ENCODE results near the gene PFKP.

PFKP gene

DNA sequence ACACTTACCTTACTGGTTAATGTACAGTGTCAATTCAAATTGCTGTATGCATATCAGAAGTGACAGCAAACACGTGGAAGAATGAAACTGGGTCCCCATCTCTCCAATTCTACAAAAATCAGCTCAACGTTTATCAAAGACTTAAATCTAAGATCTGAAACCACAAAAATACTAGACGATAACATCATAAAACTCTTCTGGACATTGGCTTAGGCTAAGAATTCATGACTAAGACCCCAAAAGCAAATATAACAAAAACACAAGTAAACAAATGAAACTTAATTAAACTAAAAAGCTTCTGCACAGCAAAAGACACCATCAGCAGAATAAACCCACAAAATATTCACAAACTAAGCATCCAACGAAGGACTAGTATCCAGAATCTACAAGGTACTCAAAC, 35.9 kb upstream of the PFKP start:
- Histone ChIP-seq H3K9ac (ENCODE audit: low read depth in 1 of 2, low read length in 2 of 2) (no peak overlapping the region), H3K9me3 (ENCODE audit: control insufficient read depth in 1 of 2, low read length in 2 of 2) (no peaks in the 10 kb centered on the region), H3K27me3 (ENCODE audit: control insufficient read depth in 1 of 2, insufficient read depth in 2 of 2, low read length in 2 of 2) (no peaks in the 10 kb centered on the region), H3K36me3 (ENCODE audit: control insufficient read depth in 1 of 2, insufficient read depth in 2 of 2, low read length in 2 of 2) (no peaks in the 10 kb centered on the region), H3K4me3 (ENCODE audit: low read depth in 1 of 2, low read length in 2 of 2) (no peak overlapping the region), H3K27ac (ENCODE audit: low read depth, low read length) (no peak overlapping the region), H3K4me1 (ENCODE audit: control insufficient read depth in 1 of 2, insufficient read depth in 2 of 2, low read length in 2 of 2) (no peaks in the 10 kb centered on the region)

DNA sequence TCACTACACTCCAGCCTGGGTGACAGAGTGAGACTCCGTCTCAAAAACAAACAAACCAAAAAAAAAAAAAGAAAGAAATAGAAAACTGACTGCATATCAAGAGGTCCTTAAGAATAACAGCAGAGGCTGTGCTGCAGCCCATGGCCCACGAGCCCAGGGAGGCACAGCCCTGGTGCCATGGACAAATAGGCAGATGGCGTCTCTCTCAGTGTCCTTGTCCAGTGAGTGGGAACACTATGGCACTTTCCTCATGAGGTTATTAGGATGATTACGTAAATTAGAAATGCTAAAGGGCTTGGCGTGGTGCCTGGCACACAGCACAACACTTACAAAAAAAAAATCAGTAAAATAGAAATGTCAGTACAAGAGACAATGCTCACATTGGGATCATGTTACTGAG, 33.4 kb upstream of the PFKP start:
- Histone ChIP-seq H3K9ac (ENCODE audit: low read depth in 1 of 2, low read length in 2 of 2) (no peak overlapping the region), H3K27me3 (ENCODE audit: control insufficient read depth in 1 of 2, insufficient read depth in 2 of 2, low read length in 2 of 2) (no peaks in the 10 kb centered on the region), H3K9me3 (ENCODE audit: control insufficient read depth in 1 of 2, low read length in 2 of 2) (no peaks in the 10 kb centered on the region), H3K27ac (ENCODE audit: low read depth, low read length) (no peak overlapping the region), H3K4me1 (ENCODE audit: control insufficient read depth in 1 of 2, insufficient read depth in 2 of 2, low read length in 2 of 2) (no peaks in the 10 kb centered on the region), H3K4me3 (ENCODE audit: low read depth in 1 of 2, low read length in 2 of 2) (no peak overlapping the region), H3K36me3 (ENCODE audit: control insufficient read depth in 1 of 2, insufficient read depth in 2 of 2, low read length in 2 of 2) (no peaks in the 10 kb centered on the region)

DNA sequence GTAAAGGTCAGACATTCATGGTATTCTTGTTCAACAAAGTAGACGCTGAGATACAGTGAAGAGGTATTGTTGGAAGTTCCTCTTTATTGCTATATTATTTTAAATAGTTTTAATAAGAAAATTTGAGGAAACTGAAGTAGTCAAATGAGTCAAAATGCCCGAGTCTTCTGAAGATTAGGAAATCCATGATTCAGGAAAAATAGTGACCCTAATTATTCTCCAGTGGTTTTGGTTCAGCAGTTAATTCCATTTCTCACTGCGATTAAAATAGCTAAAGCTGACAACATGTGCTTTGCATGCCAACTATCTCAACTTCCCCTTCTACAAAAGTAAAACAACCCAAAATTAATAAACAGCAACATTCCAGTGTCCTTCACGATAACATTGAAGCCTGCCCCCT, 32.7 kb upstream of the PFKP start:
- H3K36me3 ChIP-seq (ENCODE audit: control insufficient read depth in 1 of 2, insufficient read depth in 2 of 2, low read length in 2 of 2): no peaks in the 10 kb centered on the region
- no peak overlapping the region for H3K4me3 ChIP-seq (ENCODE audit: low read depth in 1 of 2, low read length in 2 of 2)
- no peaks in the 10 kb centered on the region for H3K4me1 ChIP-seq (ENCODE audit: control insufficient read depth in 1 of 2, insufficient read depth in 2 of 2, low read length in 2 of 2)
- H3K27me3 ChIP-seq (ENCODE audit: control insufficient read depth in 1 of 2, insufficient read depth in 2 of 2, low read length in 2 of 2): no peaks in the 10 kb centered on the region
- no peaks in the 10 kb centered on the region for H3K9me3 ChIP-seq (ENCODE audit: control insufficient read depth in 1 of 2, low read length in 2 of 2)
- no peak overlapping the region for H3K9ac ChIP-seq (ENCODE audit: low read depth in 1 of 2, low read length in 2 of 2)
- H3K27ac ChIP-seq (ENCODE audit: low read depth, low read length): no peak overlapping the region

DNA sequence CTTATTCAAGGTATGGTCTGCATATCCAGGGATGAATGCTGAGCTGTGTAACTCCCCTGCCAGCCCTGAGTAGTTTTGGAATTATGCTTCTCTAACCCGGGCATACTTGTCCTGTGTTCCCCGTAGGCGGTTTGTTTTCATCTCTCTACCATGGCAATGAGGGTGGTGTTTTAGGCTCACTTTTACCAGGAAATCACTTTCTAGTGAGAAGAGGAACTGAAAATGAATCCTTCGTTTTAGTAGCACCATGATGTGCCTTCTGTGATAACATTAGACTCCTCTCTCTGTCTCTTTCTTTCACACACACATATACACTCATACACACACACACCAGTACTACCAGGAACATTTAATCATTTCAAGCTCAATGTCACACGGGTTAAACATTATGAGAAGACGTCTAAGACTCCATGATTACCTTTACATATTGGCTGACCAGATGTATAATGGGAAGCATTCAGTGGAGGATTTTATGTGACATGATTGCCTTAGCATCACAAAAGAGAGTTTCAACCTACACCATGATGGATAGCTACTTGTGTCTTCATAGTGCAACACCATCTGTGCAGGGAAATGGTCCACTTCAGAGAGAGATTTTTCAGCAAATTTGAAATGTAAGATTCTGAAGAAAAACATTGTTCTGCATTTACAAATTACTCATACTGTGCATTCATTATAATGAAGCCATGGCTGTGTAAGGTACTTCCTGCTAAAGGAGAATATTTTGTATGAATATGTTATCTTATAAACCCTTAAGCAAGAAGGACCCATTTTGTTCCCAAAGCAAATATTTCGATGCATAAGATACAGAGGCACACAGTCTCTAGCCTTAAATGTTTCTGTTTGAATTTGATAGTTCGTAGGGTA, 31.0 kb upstream of the PFKP start:
- no peaks in the 10 kb centered on the region for H3K4me1 ChIP-seq (ENCODE audit: control insufficient read depth in 1 of 2, insufficient read depth in 2 of 2, low read length in 2 of 2)
- no peak overlapping the region for H3K4me3 ChIP-seq (ENCODE audit: low read depth in 1 of 2, low read length in 2 of 2)
- no peak overlapping the region for H3K9ac ChIP-seq (ENCODE audit: low read depth in 1 of 2, low read length in 2 of 2)
- H3K9me3 ChIP-seq (ENCODE audit: control insufficient read depth in 1 of 2, low read length in 2 of 2): no peaks in the 10 kb centered on the region
- H3K27me3 ChIP-seq (ENCODE audit: control insufficient read depth in 1 of 2, insufficient read depth in 2 of 2, low read length in 2 of 2): no peaks in the 10 kb centered on the region
- H3K36me3 ChIP-seq (ENCODE audit: control insufficient read depth in 1 of 2, insufficient read depth in 2 of 2, low read length in 2 of 2): no peaks in the 10 kb centered on the region
- no peak overlapping the region for H3K27ac ChIP-seq (ENCODE audit: low read depth, low read length)

DNA sequence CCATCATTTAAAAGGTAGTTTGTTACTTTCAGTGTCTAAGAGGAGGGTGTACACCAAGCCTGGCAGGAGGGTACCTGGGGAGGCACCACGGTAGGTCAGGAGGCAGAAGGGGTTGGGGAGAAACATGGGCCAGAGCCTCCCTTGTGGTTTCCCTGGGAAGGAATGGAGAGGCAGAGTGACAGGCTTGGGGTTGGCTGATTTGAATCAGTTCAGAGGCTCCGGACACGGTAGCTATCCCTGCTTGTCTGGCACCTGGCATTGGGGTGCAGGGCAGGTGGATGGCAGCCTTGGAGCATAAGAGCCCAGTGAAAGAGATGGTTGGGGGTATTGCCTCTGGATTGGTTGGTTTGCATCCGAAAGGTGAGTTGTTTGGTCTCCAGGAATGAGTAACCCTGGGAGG, 30.2 kb upstream of the PFKP start:
- Histone ChIP-seq H3K27ac (ENCODE audit: low read depth, low read length) (no peak overlapping the region), H3K9me3 (ENCODE audit: control insufficient read depth in 1 of 2, low read length in 2 of 2) (no peaks in the 10 kb centered on the region), H3K36me3 (ENCODE audit: control insufficient read depth in 1 of 2, insufficient read depth in 2 of 2, low read length in 2 of 2) (no peaks in the 10 kb centered on the region), H3K9ac (ENCODE audit: low read depth in 1 of 2, low read length in 2 of 2) (no peak overlapping the region), H3K27me3 (ENCODE audit: control insufficient read depth in 1 of 2, insufficient read depth in 2 of 2, low read length in 2 of 2) (no peaks in the 10 kb centered on the region), H3K4me3 (ENCODE audit: low read depth in 1 of 2, low read length in 2 of 2) (no peak overlapping the region), H3K4me1 (ENCODE audit: control insufficient read depth in 1 of 2, insufficient read depth in 2 of 2, low read length in 2 of 2) (no peaks in the 10 kb centered on the region)

DNA sequence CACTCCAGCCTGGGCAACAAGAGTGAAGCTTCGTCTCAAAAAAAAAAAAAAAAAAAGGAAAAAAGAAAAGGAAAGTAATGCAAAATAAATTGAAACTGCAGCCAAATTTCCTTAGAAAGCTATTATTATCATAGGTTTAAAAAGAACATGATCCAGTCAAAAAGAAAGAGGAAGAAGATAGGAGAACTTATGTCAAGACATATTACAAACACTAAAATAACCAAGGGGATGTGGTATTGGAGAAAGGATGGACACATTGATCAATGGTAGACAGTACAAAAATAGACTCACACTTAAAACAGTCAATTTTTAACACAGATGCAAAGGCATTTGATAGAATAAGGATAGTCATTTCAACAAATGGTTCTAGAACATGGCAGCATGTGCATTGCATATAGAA, 27.3 kb upstream of the PFKP start:
- H3K4me1 ChIP-seq (ENCODE audit: control insufficient read depth in 1 of 2, insufficient read depth in 2 of 2, low read length in 2 of 2): no peaks in the 10 kb centered on the region
- no peak overlapping the region for H3K9ac ChIP-seq (ENCODE audit: low read depth in 1 of 2, low read length in 2 of 2)
- H3K27me3 ChIP-seq (ENCODE audit: control insufficient read depth in 1 of 2, insufficient read depth in 2 of 2, low read length in 2 of 2): no peaks in the 10 kb centered on the region
- no peak overlapping the region for H3K27ac ChIP-seq (ENCODE audit: low read depth, low read length)
- no peak overlapping the region for H3K4me3 ChIP-seq (ENCODE audit: low read depth in 1 of 2, low read length in 2 of 2)
- H3K9me3 ChIP-seq (ENCODE audit: control insufficient read depth in 1 of 2, low read length in 2 of 2): no peaks in the 10 kb centered on the region
- H3K36me3 ChIP-seq (ENCODE audit: control insufficient read depth in 1 of 2, insufficient read depth in 2 of 2, low read length in 2 of 2): no peaks in the 10 kb centered on the region

DNA sequence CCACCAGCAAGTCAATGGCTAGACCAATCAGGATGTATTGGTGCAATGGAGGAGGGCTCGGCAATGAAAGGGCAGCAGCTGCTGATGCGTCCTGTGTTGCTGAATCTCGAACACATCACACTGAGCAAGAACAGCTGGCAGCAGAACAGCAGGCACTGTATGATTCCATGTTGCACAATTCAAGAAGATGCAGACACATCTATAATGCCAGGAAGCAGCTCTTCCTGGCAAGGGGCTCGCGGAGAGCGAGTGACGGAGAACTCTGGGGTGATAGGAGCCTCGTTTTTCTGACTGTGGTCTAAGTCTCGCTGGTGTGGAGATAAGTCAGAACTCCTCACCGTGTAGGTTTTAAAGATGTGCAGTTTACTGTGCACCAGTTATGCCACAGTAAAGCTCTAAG, 24.8 kb upstream of the PFKP start:
- no peaks in the 10 kb centered on the region for H3K36me3 ChIP-seq (ENCODE audit: control insufficient read depth in 1 of 2, insufficient read depth in 2 of 2, low read length in 2 of 2)
- H3K4me3 ChIP-seq (ENCODE audit: low read depth in 1 of 2, low read length in 2 of 2): no peak overlapping the region
- no peak overlapping the region for H3K9ac ChIP-seq (ENCODE audit: low read depth in 1 of 2, low read length in 2 of 2)
- H3K9me3 ChIP-seq (ENCODE audit: control insufficient read depth in 1 of 2, low read length in 2 of 2): no peaks in the 10 kb centered on the region
- peaks cover 8 to 10% of the 10 kb centered on the region in 2 donors for H3K4me1 ChIP-seq (ENCODE audit: control insufficient read depth in 1 of 2, insufficient read depth in 2 of 2, low read length in 2 of 2)
- H3K27me3 ChIP-seq (ENCODE audit: control insufficient read depth in 1 of 2, insufficient read depth in 2 of 2, low read length in 2 of 2): no peaks in the 10 kb centered on the region
- H3K27ac ChIP-seq (ENCODE audit: low read depth, low read length): no peak overlapping the region

DNA sequence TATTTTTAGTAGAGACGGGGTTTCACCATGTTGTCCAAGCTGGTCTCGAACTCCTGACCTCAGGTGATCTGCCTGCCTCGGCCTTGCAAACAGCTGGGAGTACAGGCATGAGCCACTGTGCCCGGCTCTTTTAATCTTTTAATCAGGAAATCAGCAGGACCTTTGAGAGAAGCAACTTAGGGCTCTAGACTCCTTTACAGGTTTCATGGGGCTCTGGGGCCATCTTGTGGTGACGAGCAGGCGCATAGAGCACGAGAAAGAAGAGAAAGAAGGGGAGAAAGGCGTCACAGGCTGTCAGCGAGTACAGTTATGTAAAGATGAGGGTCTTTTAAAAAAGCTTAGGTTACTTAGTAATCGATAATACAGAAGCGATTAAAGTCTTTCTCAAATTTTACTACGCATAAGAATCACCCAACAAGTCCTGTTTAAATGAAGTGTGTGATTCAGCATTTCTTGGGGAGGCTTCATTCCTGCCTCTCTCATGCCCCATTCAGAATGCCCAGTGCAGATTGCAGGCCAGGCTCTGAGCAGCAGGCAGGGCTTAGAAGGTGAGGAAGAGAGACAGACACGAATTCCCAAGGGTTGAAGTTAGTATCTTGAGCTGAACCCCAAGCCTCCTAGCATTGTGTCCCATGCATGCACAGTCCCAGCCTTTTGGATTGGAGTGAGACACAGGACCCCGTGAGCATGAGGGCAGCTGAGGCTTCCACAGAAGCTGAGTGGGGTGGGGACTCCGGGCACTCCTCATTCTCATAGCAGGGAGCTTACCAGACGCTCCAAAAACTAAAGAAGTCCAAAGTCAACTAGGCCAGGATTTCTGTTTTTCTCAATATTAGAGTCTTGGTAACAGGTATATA, 23.6 kb upstream of the PFKP start:
- Histone ChIP-seq H3K27me3 (ENCODE audit: control insufficient read depth in 1 of 2, insufficient read depth in 2 of 2, low read length in 2 of 2) (no peaks in the 10 kb centered on the region), H3K36me3 (ENCODE audit: control insufficient read depth in 1 of 2, insufficient read depth in 2 of 2, low read length in 2 of 2) (no peaks in the 10 kb centered on the region), H3K9ac (ENCODE audit: low read depth in 1 of 2, low read length in 2 of 2) (no peak overlapping the region), H3K4me1 (ENCODE audit: control insufficient read depth in 1 of 2, insufficient read depth in 2 of 2, low read length in 2 of 2) (peaks cover 8 to 10% of the 10 kb centered on the region in 2 donors), H3K27ac (ENCODE audit: low read depth, low read length) (no peak overlapping the region), H3K4me3 (ENCODE audit: low read depth in 1 of 2, low read length in 2 of 2) (no peak overlapping the region), H3K9me3 (ENCODE audit: control insufficient read depth in 1 of 2, low read length in 2 of 2) (no peaks in the 10 kb centered on the region)

DNA sequence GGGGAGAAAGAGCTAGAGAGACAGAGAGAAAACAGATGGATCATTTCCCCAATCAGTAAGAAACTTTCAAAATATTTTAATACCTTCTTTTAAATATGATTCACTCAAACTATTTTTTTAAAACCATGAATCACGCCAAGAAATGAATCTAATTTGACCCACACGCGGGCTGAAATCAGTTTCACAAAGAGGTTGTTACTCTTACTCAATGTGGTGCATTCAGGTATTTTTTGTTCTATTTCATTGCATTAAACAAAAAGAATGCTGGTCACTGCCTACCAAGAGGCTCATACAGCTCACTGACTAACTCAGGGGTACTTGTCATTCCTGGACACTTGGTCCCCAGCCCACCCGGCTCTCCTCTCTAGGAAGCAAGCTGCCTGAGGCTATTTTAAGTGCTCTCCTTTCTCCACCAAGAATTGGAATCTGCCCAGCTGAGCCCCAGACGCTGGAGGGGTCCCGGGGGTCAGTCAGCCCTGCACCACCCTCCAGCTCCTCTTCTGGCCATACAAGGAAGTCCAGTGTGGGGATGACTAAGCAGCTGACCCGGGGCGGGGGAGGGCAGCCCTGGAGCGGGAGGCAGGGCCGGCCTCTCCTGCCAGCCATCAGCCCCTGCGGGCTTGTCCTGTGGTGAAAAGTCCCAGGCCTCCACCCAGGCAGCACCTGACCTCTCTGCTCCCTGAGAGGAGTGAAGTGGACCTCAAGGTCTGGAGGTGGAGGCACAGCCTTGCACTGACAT, 21.7 kb upstream of the PFKP start:
- Histone ChIP-seq H3K4me1 (ENCODE audit: control insufficient read depth in 1 of 2, insufficient read depth in 2 of 2, low read length in 2 of 2) (peaks cover 8 to 10% of the 10 kb centered on the region in 2 donors), H3K9me3 (ENCODE audit: control insufficient read depth in 1 of 2, low read length in 2 of 2) (no peaks in the 10 kb centered on the region), H3K4me3 (ENCODE audit: low read depth in 1 of 2, low read length in 2 of 2) (no peak overlapping the region), H3K27ac (ENCODE audit: low read depth, low read length) (no peak overlapping the region), H3K36me3 (ENCODE audit: control insufficient read depth in 1 of 2, insufficient read depth in 2 of 2, low read length in 2 of 2) (no peaks in the 10 kb centered on the region), H3K27me3 (ENCODE audit: control insufficient read depth in 1 of 2, insufficient read depth in 2 of 2, low read length in 2 of 2) (peaks cover 0 to 4% of the 10 kb centered on the region in 2 donors), H3K9ac (ENCODE audit: low read depth in 1 of 2, low read length in 2 of 2) (no peak overlapping the region)

Measured in duodenal mucosa (tissue), 2 donors.